Naive thymus-derived CD4-positive, alpha-beta T cell (primary cell): Measurements from ENCODE around the gene USP17L24. TPM values are rescaled to one million over a fixed set of nuclear protein-coding genes. Genes with fewer than 3 reads are reported as not detected.
"Not testable (repeated sequence)": the region's sequence is repeated elsewhere in the genome, so short reads cannot be mapped to it uniquely, and the experiment has no call there.

Source experiments
- ATAC-seq: fragments of 150-1000 bp; cut with Tn5 transposase; 2 replicates; pipeline ENCODE4 v1.10.0; 2021; ENCODE audit warnings: mild to moderate bottlenecking, moderate library complexity
- CTCF ChIA-PET: fragments of 350-600 bp; sonication (Branson Sonifier 250); formaldehyde crosslinking; loops from one replicate; lab custom pipeline; 2021; ENCODE audit warnings: antibody characterized with exemption; lab: Charles Lee
- POLR2A ChIA-PET: fragments of 350-600 bp; sonication (Branson Sonifier 250); formaldehyde crosslinking; loops from one replicate; lab custom pipeline; 2021; ENCODE audit warnings: antibody characterized with exemption, inconsistent platforms; lab: Charles Lee
- DNase-seq, 9 donors: peaks; one replicate each; pipeline versions ENCODE4 v3.0.0 to v3.0.0-alpha.2; 2020 to 2022; ENCODE audit warnings: mixed read lengths in 1 of 9
- H3K27ac ChIP-seq: one replicate; pipeline ENCODE4 v1.7.0; 2013; ENCODE audit warnings: mild to moderate bottlenecking, low read depth, low read length, moderate library complexity
- H3K27me3 ChIP-seq, 2 donors: one replicate each; pipeline ENCODE4 v1.7.0; 2013; ENCODE audit warnings: low read length in 2 of 2, mild to moderate bottlenecking in 2 of 2, moderate library complexity in 2 of 2; ENCODE audit not compliant: control insufficient read depth in 2 of 2, insufficient read depth in 2 of 2
- H3K36me3 ChIP-seq, 3 experiments: 1 replicate in 2 of 3; 2 replicates in 1 of 3; pipeline ENCODE4 v1.7.0; 2013; ENCODE audit warnings: low read length in 3 of 3, mild to moderate bottlenecking in 3 of 3, moderate library complexity in 1 of 3; ENCODE audit not compliant: insufficient read depth in 3 of 3, control insufficient read depth in 2 of 3
- H3K4me1 ChIP-seq, 2 donors: one replicate each; pipeline ENCODE4 v1.7.0; 2013; ENCODE audit warnings: low read length in 2 of 2, mild to moderate bottlenecking in 2 of 2, moderate library complexity in 1 of 2; ENCODE audit not compliant: control insufficient read depth in 2 of 2, insufficient read depth in 2 of 2
- H3K4me3 ChIP-seq: 2 replicates; pipeline ENCODE4 v1.7.0; 2013; ENCODE audit warnings: mild to moderate bottlenecking, low read length
- H3K9me3 ChIP-seq, 3 experiments: 1 replicate in 2 of 3; 2 replicates in 1 of 3; pipeline ENCODE4 v1.7.0; 2013; ENCODE audit warnings: low read length in 3 of 3; ENCODE audit not compliant: control insufficient read depth in 2 of 3
- H3K27ac Mint-ChIP-seq, 9 donors: one replicate each; pipeline ENCODE4 v1.8.0; 2020 to 2022; ENCODE audit warnings: mixed read lengths in 9 of 9, mild to moderate bottlenecking in 8 of 9, moderate library complexity in 5 of 9, inconsistent platforms in 2 of 9
- H3K27me3 Mint-ChIP-seq, 5 donors: one replicate each; pipeline ENCODE4 v1.8.0; 2021 to 2022; ENCODE audit warnings: mixed read lengths in 5 of 5, mild to moderate bottlenecking in 1 of 5
- H3K36me3 Mint-ChIP-seq, 5 donors: one replicate each; pipeline ENCODE4 v1.8.0; 2020 to 2022; ENCODE audit warnings: mixed read lengths in 5 of 5, mild to moderate bottlenecking in 3 of 5, inconsistent platforms in 1 of 5
- H3K4me1 Mint-ChIP-seq, 7 donors: one replicate each; pipeline ENCODE4 v1.8.0; 2020 to 2022; ENCODE audit warnings: mixed read lengths in 7 of 7, mild to moderate bottlenecking in 3 of 7, inconsistent platforms in 1 of 7
- H3K4me3 Mint-ChIP-seq, 10 donors: one replicate each; pipeline ENCODE4 v1.8.0; 2020 to 2022; ENCODE audit warnings: mild to moderate bottlenecking in 10 of 10, mixed read lengths in 10 of 10, moderate library complexity in 6 of 10, inconsistent platforms in 2 of 10
- H3K9me3 Mint-ChIP-seq, 11 donors: one replicate each; pipeline ENCODE4 v1.8.0; 2020 to 2022; ENCODE audit warnings: mixed read lengths in 11 of 11, mild to moderate bottlenecking in 4 of 11, inconsistent platforms in 1 of 11, moderate library complexity in 1 of 11
- intact Hi-C, 2 donors: fragments of 100-400 bp; cut with micrococcal nuclease; formaldehyde crosslinking; loops; one replicate each; pipeline ENCODE4 v1.15.1; 2023
- polyA plus RNA-seq, 2 donors: library from polyadenylated mRNA; unstranded; fragments of 300-500 nt; fragmentation: Illumina TruSeq; gene quantifications; one replicate each; pipeline ENCODE4 v1.2.3, GENCODE V29; 2021
- total RNA-seq, 6 experiments: library from RNA in 5 of 6; stranded (reverse) in 5 of 6; gene quantifications; 1 replicate in 5 of 6; 2 replicates in 1 of 6; pipeline ENCODE4 v1.2.3 and lab custom pipeline; 2021 to 2026

USP17L24 gene
- total and polyA plus RNA-seq, 7 experiments from 2014 or later = not detected

DNA sequence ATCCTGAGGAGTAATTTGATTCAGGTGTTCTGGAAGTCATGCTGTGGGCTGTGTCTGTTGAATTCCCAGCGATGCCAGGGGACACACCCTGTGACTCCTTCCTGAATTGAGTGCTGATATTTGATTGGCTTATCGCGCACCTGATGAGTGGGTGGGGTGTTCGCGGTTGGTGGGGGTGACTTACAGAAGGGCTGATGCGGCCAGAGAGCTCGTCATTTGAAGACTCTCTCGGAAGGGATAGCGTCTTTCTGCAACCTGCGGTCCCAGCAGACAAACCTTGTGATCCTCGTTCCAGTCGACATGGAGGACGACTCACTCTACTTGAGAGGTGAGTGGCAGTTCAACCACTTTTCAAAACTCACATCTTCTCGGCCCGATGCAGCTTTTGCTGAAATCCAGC lies 23.6 kb downstream of the USP17L24 start, which contains the start of gene USP17L28:
Gene USP17L28 (plus strand): TSS at position 301 of the 400 bp plus-strand sequence. CDS start 0 bp downstream, at position 301.
- H3K4me3 Mint-ChIP-seq, ATAC-seq, H3K4me3 ChIP-seq, H3K27ac Mint-ChIP-seq, POLR2A ChIA-PET, CTCF ChIA-PET, H3K36me3 Mint-ChIP-seq, H3K9me3 Mint-ChIP-seq, H3K27ac ChIP-seq, H3K9me3 ChIP-seq, DNase-seq, H3K27me3 Mint-ChIP-seq, H3K4me1 Mint-ChIP-seq, H3K27me3 ChIP-seq, H3K36me3 ChIP-seq, intact Hi-C loops, H3K4me1 ChIP-seq: not testable (repeated sequence)

DNA sequence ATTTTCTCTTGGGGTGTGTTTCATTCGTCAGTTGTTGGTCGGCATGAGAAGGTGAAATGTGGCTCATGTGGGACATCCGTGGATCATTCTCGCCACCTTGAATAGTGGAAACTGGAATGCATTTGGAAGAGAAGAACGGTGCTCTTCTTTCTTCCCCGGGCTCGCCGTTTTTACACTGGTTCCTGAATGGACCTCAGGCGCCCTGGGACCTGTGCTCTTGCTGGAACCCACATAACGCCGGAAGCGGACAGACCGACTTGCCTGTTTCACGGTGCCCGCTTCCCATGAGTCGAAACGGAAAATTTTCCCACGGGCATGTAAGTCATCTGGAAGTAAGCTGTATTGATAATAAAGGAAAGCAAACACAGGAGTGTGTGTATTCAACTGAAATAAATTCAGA lies 25.9 kb downstream of the USP17L24 start:
- CTCF ChIA-PET, H3K4me1 ChIP-seq, H3K9me3 Mint-ChIP-seq, H3K9me3 ChIP-seq, H3K36me3 ChIP-seq, DNase-seq, H3K27ac ChIP-seq, intact Hi-C loops, H3K27me3 Mint-ChIP-seq, H3K4me3 ChIP-seq, H3K36me3 Mint-ChIP-seq, ATAC-seq, H3K4me1 Mint-ChIP-seq, H3K27me3 ChIP-seq, H3K4me3 Mint-ChIP-seq, POLR2A ChIA-PET, H3K27ac Mint-ChIP-seq: not testable (repeated sequence)

DNA sequence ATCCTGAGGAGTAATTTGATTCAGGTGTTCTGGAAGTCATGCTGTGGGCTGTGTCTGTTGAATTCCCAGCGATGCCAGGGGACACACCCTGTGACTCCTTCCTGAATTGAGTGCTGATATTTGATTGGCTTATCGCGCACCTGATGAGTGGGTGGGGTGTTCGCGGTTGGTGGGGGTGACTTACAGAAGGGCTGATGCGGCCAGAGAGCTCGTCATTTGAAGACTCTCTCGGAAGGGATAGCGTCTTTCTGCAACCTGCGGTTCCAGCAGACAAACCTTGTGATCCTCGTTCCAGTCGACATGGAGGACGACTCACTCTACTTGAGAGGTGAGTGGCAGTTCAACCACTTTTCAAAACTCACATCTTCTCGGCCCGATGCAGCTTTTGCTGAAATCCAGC lies 28.4 kb downstream of the USP17L24 start, which contains the start of gene USP17L29:
Gene USP17L29 (plus strand): TSS at position 301 of the 400 bp plus-strand sequence. CDS start 0 bp downstream, at position 301.
- DNase-seq, H3K9me3 ChIP-seq, H3K36me3 ChIP-seq, H3K4me1 ChIP-seq, intact Hi-C loops, H3K4me3 ChIP-seq, H3K36me3 Mint-ChIP-seq, H3K27me3 Mint-ChIP-seq, H3K4me1 Mint-ChIP-seq, H3K27ac Mint-ChIP-seq, CTCF ChIA-PET, ATAC-seq, H3K27me3 ChIP-seq, H3K4me3 Mint-ChIP-seq, POLR2A ChIA-PET, H3K9me3 Mint-ChIP-seq, H3K27ac ChIP-seq: not testable (repeated sequence)

DNA sequence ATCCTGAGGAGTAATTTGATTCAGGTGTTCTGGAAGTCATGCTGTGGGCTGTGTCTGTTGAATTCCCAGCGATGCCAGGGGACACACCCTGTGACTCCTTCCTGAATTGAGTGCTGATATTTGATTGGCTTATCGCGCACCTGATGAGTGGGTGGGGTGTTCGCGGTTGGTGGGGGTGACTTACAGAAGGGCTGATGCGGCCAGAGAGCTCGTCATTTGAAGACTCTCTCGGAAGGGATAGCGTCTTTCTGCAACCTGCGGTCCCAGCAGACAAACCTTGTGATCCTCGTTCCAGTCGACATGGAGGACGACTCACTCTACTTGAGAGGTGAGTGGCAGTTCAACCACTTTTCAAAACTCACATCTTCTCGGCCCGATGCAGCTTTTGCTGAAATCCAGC lies 37.9 kb downstream of the USP17L24 start, which contains the start of gene USP17L30:
Gene USP17L30 (plus strand): TSS at position 301 of the 400 bp plus-strand sequence. CDS start 0 bp downstream, at position 301.
- H3K27me3 ChIP-seq, H3K27ac ChIP-seq, H3K4me1 ChIP-seq, H3K9me3 Mint-ChIP-seq, ATAC-seq, H3K27ac Mint-ChIP-seq, H3K4me3 ChIP-seq, H3K4me1 Mint-ChIP-seq, H3K9me3 ChIP-seq, H3K36me3 Mint-ChIP-seq, CTCF ChIA-PET, H3K27me3 Mint-ChIP-seq, H3K36me3 ChIP-seq, POLR2A ChIA-PET, intact Hi-C loops, DNase-seq, H3K4me3 Mint-ChIP-seq: not testable (repeated sequence)

Other genes starting within 250 kb of the USP17L24 start
- not detected for gene FAM90A26, start 154.8 kb upstream of the USP17L24 start, total RNA-seq
- gene FAM90A26, start 154.8 kb upstream of the USP17L24 start, polyA plus RNA-seq = not detected
- not detected for gene USP17L10, start 114.5 kb upstream of the USP17L24 start, total RNA-seq
- not detected for gene USP17L10, start 114.5 kb upstream of the USP17L24 start, polyA plus RNA-seq
- not detected for gene USP17L11, start 109.8 kb upstream of the USP17L24 start, total RNA-seq
- gene USP17L11, start 109.8 kb upstream of the USP17L24 start, polyA plus RNA-seq = not detected
- gene USP17L12, start 105.0 kb upstream of the USP17L24 start, total RNA-seq = not detected
- not detected for gene USP17L12, start 105.0 kb upstream of the USP17L24 start, polyA plus RNA-seq
- gene USP17L13, start 100.3 kb upstream of the USP17L24 start, total RNA-seq = not detected
- not detected for gene USP17L13, start 100.3 kb upstream of the USP17L24 start, polyA plus RNA-seq
- not detected for gene USP17L15, start 90.8 kb upstream of the USP17L24 start, total RNA-seq
- gene USP17L15, start 90.8 kb upstream of the USP17L24 start, polyA plus RNA-seq = not detected
- gene USP17L17, start 81.3 kb upstream of the USP17L24 start, total RNA-seq = not detected
- not detected for gene USP17L17, start 81.3 kb upstream of the USP17L24 start, polyA plus RNA-seq
- not detected for gene USP17L18, start 76.5 kb upstream of the USP17L24 start, total RNA-seq
- not detected for gene USP17L18, start 76.5 kb upstream of the USP17L24 start, polyA plus RNA-seq
- not detected for gene USP17L19, start 71.8 kb upstream of the USP17L24 start, total RNA-seq
- gene USP17L19, start 71.8 kb upstream of the USP17L24 start, polyA plus RNA-seq = not detected
- not detected for gene USP17L20, start 67.0 kb upstream of the USP17L24 start, total RNA-seq
- gene USP17L20, start 67.0 kb upstream of the USP17L24 start, polyA plus RNA-seq = not detected
- gene USP17L21, start 62.3 kb upstream of the USP17L24 start, total RNA-seq = not detected
- not detected for gene USP17L21, start 62.3 kb upstream of the USP17L24 start, polyA plus RNA-seq
- gene USP17L22, start 57.5 kb upstream of the USP17L24 start, total RNA-seq = not detected
- not detected for gene USP17L22, start 57.5 kb upstream of the USP17L24 start, polyA plus RNA-seq
- not detected for gene USP17L25, start 4.7 kb downstream of the USP17L24 start, total RNA-seq
- not detected for gene USP17L25, start 4.7 kb downstream of the USP17L24 start, polyA plus RNA-seq
- not detected for gene USP17L26, start 9.5 kb downstream of the USP17L24 start, total RNA-seq
- not detected for gene USP17L26, start 9.5 kb downstream of the USP17L24 start, polyA plus RNA-seq
- gene USP17L5, start 14.2 kb downstream of the USP17L24 start, total RNA-seq = not detected
- not detected for gene USP17L5, start 14.2 kb downstream of the USP17L24 start, polyA plus RNA-seq
- not detected for gene USP17L27, start 19.0 kb downstream of the USP17L24 start, total RNA-seq
- not detected for gene USP17L27, start 19.0 kb downstream of the USP17L24 start, polyA plus RNA-seq
- not detected for gene USP17L28, start 23.7 kb downstream of the USP17L24 start, total RNA-seq
- gene USP17L28, start 23.7 kb downstream of the USP17L24 start, polyA plus RNA-seq = not detected
- gene USP17L29, start 28.5 kb downstream of the USP17L24 start, total RNA-seq = not detected
- gene USP17L29, start 28.5 kb downstream of the USP17L24 start, polyA plus RNA-seq = not detected
- gene USP17L30, start 38.0 kb downstream of the USP17L24 start, total RNA-seq = not detected
- not detected for gene USP17L30, start 38.0 kb downstream of the USP17L24 start, polyA plus RNA-seq
- gene DEFB131A, start 119.2 kb downstream of the USP17L24 start, total RNA-seq = not detected
- gene DEFB131A, start 119.2 kb downstream of the USP17L24 start, polyA plus RNA-seq = not detected